Measurements from ENCODE around the gene CASZ1.

Gene CASZ1

DNA sequence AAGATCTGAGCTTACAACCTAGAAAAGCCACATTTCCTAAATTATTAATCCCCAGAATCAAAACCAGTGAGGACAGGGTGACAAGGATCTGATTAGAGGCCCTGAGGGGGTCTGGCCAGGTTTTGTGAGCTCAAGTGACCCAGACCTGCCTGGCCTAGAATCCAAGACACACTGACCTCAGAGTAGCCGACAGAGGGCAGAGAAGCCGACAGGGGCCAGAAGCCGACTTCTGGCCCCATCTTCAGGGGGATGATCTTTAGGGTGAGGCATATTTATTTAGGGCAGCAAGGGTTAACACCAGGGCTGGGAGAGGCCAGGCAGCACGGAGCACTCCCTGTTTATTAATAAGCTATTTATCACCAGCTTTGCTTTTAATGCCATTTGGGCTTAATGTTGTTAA, 45.3 kb downstream of the CASZ1 start:
- no peak for DNase-seq (ENCODE audit: low read depth, low spot score)
- Histone ChIP-seq H3K9me3 (ENCODE audit: control insufficient read depth, insufficient read depth, low read length) (no peaks in the 10 kb centered on the region), H3K4me3 (ENCODE audit: low read length) (no peak overlapping the region), H3K27me3 (ENCODE audit: control insufficient read depth, insufficient read depth, low read length) (no peaks in the 10 kb centered on the region), H3K36me3 (ENCODE audit: control insufficient read depth, insufficient read depth, low read length) (no peaks in the 10 kb centered on the region), H3K4me1 (ENCODE audit: control insufficient read depth, insufficient read depth, low read length) (no peaks in the 10 kb centered on the region), H3K27ac (ENCODE audit: low read length) (no peak overlapping the region)
- WGBS (ENCODE audit: insufficient coverage, insufficient read length), result no CpG with 5 or more reads among the region's 4 CpGs

GRCh38 chr1:10745886-10746455, 50.5 kb downstream of the CASZ1 start:
- Histone ChIP-seq H3K27me3 (ENCODE audit: control insufficient read depth, insufficient read depth, low read length) (no peaks in the 10 kb centered on the region), H3K36me3 (ENCODE audit: control insufficient read depth, insufficient read depth, low read length) (no peaks in the 10 kb centered on the region), H3K4me1 (ENCODE audit: control insufficient read depth, insufficient read depth, low read length) (no peaks in the 10 kb centered on the region; the same call in 1 of the 2 replicates), H3K4me3 (ENCODE audit: low read length) (no peak overlapping the region), H3K9me3 (ENCODE audit: control insufficient read depth, insufficient read depth, low read length) (no peaks in the 10 kb centered on the region), H3K27ac (ENCODE audit: low read length) (no peak overlapping the region)
- WGBS (ENCODE audit: insufficient coverage, insufficient read length), result no CpG with 5 or more reads among the region's 18 CpGs
- DNase-seq (ENCODE audit: low read depth, low spot score), result no peak

DNA sequence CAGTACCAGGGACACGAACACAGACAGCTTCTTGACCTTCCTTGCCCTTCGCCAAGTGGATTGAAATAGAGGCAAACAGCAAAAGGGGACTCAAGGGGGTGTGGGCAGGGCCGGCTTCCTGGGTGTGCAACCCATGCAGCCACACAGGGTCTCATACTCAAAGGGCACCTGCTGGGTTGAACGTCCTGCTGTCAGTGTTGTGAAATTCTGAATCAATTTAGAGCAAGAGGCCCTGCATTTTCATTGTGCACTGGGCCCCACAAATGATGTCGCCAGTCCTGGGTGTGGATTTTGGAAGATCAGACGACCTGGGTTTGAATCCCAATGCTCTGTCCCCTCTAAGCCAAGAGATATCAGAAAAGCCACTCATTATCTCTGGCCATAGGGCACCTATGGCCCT, 51.1 kb downstream of the CASZ1 start:
- no peaks in the 10 kb centered on the region for H3K9me3 ChIP-seq (ENCODE audit: control insufficient read depth, insufficient read depth, low read length)
- no peaks in the 10 kb centered on the region for H3K36me3 ChIP-seq (ENCODE audit: control insufficient read depth, insufficient read depth, low read length)
- DNase-seq (ENCODE audit: low read depth, low spot score), result no peak
- no CpG with 5 or more reads among the region's 6 CpGs for WGBS (ENCODE audit: insufficient coverage, insufficient read length)
- H3K27me3 ChIP-seq (ENCODE audit: control insufficient read depth, insufficient read depth, low read length), result no peaks in the 10 kb centered on the region
- no peak overlapping the region for H3K4me3 ChIP-seq (ENCODE audit: low read length)
- no peaks in the 10 kb centered on the region; the same call in 1 of the 2 replicates for H3K4me1 ChIP-seq (ENCODE audit: control insufficient read depth, insufficient read depth, low read length)
- no peak overlapping the region for H3K27ac ChIP-seq (ENCODE audit: low read length)

DNA sequence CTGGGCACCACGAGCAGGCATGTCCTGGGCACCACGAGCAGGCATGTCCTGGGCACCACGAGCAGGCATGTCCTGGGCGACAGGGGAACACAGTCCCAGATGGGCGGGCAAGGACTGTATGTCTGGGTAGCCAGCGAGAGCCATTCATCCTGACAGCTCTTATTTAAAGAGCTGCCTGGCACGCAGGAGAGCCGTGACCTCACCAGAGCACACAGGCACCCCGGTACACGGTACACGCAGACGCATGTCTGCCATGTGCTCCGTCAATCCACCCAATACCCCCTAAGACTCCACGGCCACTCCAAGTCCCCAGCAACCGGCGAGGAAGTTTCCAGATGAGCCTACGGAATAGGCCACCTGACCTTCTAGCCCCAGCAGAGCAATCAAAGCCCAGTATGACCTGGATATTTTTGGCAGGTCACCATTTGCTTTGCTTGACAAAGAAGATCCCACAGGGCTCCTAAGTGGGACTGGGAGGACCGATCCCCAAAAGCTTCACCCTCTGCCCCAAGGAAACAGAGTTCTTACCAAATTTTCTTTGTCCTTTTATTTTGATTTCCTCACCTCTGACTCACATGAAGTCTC, 51.7 kb downstream of the CASZ1 start:
- DNase-seq (ENCODE audit: low read depth, low spot score), result no peak
- no CpG with 5 or more reads among the region's 18 CpGs for WGBS (ENCODE audit: insufficient coverage, insufficient read length)
- no peaks in the 10 kb centered on the region for H3K36me3 ChIP-seq (ENCODE audit: control insufficient read depth, insufficient read depth, low read length)
- no peak overlapping the region for H3K4me3 ChIP-seq (ENCODE audit: low read length)
- no peaks in the 10 kb centered on the region for H3K27me3 ChIP-seq (ENCODE audit: control insufficient read depth, insufficient read depth, low read length)
- H3K9me3 ChIP-seq (ENCODE audit: control insufficient read depth, insufficient read depth, low read length), result no peaks in the 10 kb centered on the region
- H3K27ac ChIP-seq (ENCODE audit: low read length), result no peak overlapping the region
- no peaks in the 10 kb centered on the region; the same call in 1 of the 2 replicates for H3K4me1 ChIP-seq (ENCODE audit: control insufficient read depth, insufficient read depth, low read length)

DNA sequence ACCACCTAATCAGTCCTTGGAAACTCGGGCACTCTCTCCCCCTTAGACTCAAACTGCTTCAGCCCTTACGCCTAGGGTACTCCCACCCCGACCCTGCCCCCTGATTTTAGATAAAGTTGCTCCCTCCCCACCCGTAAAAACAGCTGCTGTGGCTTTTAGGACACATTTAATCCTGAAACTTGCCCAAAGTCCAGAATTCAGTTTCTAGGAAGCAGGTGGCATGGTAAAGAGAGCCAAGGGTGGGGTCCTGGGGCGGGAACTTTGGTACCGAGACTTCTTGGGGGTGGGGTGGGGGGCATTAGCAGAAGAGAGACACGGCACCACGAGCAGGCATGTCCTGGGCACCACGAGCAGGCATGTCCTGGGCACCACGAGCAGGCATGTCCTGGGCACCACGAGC, 52.4 kb downstream of the CASZ1 start:
- H3K4me1 ChIP-seq (ENCODE audit: control insufficient read depth, insufficient read depth, low read length), result peaks cover 1% of the 10 kb centered on the region; the same call in 1 of the 2 replicates
- DNase-seq (ENCODE audit: low read depth, low spot score), result no peak
- no peak overlapping the region for H3K27ac ChIP-seq (ENCODE audit: low read length)
- H3K9me3 ChIP-seq (ENCODE audit: control insufficient read depth, insufficient read depth, low read length), result no peaks in the 10 kb centered on the region
- H3K36me3 ChIP-seq (ENCODE audit: control insufficient read depth, insufficient read depth, low read length), result no peaks in the 10 kb centered on the region
- H3K4me3 ChIP-seq (ENCODE audit: low read length), result no peak overlapping the region
- no CpG with 5 or more reads among the region's 11 CpGs for WGBS (ENCODE audit: insufficient coverage, insufficient read length)
- no peaks in the 10 kb centered on the region for H3K27me3 ChIP-seq (ENCODE audit: control insufficient read depth, insufficient read depth, low read length)

DNA sequence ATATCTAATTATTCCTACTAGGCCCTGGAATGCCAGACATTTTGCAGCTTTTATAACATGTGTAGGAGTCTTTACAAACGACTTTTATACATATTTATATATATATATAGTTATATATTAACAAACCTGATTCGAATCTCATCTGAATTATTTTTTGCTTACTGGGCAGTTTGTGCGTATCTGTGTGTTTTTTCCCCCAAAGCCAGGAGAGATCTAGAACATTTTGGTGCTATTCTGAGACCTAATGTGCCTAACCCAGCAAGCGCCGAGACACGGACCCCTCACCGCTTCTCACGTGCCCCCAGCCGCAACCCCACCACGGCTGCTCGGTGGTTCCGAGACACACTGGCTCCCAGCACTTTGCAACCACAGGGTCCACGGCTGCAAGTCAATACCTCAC, 54.8 kb downstream of the CASZ1 start:
- Histone ChIP-seq H3K27me3 (ENCODE audit: control insufficient read depth, insufficient read depth, low read length) (no peaks in the 10 kb centered on the region), H3K9me3 (ENCODE audit: control insufficient read depth, insufficient read depth, low read length) (no peaks in the 10 kb centered on the region), H3K27ac (ENCODE audit: low read length) (no peak overlapping the region), H3K4me3 (ENCODE audit: low read length) (no peak overlapping the region), H3K36me3 (ENCODE audit: control insufficient read depth, insufficient read depth, low read length) (no peaks in the 10 kb centered on the region), H3K4me1 (ENCODE audit: control insufficient read depth, insufficient read depth, low read length) (peaks cover 6% of the 10 kb centered on the region)
- WGBS (ENCODE audit: insufficient coverage, insufficient read length), result no CpG with 5 or more reads among the region's 13 CpGs
- DNase-seq (ENCODE audit: low read depth, low spot score), result no peak

GRCh38 chr1:10740123-10740522, 56.3 kb downstream of the CASZ1 start:
- no peak for DNase-seq (ENCODE audit: low read depth, low spot score)
- Histone ChIP-seq H3K36me3 (ENCODE audit: control insufficient read depth, insufficient read depth, low read length) (no peaks in the 10 kb centered on the region), H3K27me3 (ENCODE audit: control insufficient read depth, insufficient read depth, low read length) (no peaks in the 10 kb centered on the region), H3K27ac (ENCODE audit: low read length) (no peak overlapping the region), H3K9me3 (ENCODE audit: control insufficient read depth, insufficient read depth, low read length) (no peaks in the 10 kb centered on the region), H3K4me3 (ENCODE audit: low read length) (no peak overlapping the region), H3K4me1 (ENCODE audit: control insufficient read depth, insufficient read depth, low read length) (peaks cover 7% of the 10 kb centered on the region)
- no CpG with 5 or more reads among the region's 6 CpGs for WGBS (ENCODE audit: insufficient coverage, insufficient read length)

- Histone ChIP-seq H3K27ac (ENCODE audit: low read length) (no peak overlapping the region), H3K27me3 (ENCODE audit: control insufficient read depth, insufficient read depth, low read length) (no peaks in the 10 kb centered on the region), H3K36me3 (ENCODE audit: control insufficient read depth, insufficient read depth, low read length) (no peaks in the 10 kb centered on the region), H3K4me3 (ENCODE audit: low read length) (no peak overlapping the region; the same call in 1 of the 2 replicates), H3K9me3 (ENCODE audit: control insufficient read depth, insufficient read depth, low read length) (no peaks in the 10 kb centered on the region), H3K4me1 (ENCODE audit: control insufficient read depth, insufficient read depth, low read length) (peaks cover 7% of the 10 kb centered on the region)
- no peak for DNase-seq (ENCODE audit: low read depth, low spot score)
- WGBS (ENCODE audit: insufficient coverage, insufficient read length), result no CpG with 5 or more reads among the region's 8 CpGs
Measured at GRCh38 chr1:10739589-10739988, 56.9 kb downstream of the CASZ1 start.

DNA sequence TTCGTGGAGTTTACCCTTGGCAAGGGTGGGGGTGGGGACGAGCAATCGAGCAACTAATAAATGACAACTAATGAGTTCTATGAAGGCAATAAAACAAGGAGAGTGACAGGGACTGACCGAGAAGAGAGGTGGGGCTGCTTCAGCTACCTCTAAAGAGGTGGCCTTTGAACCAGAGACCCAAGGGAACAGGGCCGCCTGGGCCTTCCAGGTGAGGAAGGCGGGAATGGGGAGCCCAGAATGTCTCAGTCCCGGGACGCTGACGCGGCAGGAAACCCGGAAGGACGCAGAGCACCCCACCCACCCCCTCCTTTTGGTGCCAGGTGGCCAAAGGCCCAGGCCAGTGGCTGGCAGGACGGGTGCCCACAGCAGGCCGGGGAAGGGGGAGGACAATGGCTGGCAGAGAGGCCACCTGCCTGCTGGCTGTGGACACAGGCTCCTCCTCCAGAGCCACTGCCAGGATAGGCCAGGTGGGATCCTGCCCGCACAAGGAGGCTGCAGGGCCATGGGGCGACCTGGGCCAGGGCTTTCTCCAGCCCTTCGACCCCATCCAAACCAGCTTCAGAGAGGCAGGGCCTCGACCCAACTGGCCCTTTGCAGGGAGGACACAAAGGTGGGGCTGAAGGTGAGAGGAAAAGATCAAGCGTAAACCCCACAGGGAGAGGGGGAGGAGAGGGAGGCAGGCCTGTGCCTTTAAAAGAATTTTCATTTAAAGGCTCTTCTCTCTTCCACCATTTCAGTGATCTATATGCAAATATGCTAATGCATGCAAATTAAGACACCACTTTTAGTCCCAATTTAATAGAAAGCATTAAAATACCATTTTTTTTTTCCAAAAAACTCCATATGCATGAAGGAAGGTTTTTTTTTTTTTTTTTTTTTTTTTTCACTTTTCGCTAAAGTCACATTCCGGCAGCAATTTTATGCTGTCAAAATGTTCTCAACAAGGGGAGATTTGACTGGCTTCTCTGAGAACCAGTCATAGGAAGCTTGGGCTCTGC, 58.1 kb downstream of the CASZ1 start:
- WGBS (ENCODE audit: insufficient coverage, insufficient read length), result no CpG with 5 or more reads among the region's 21 CpGs
- H3K9me3 ChIP-seq (ENCODE audit: control insufficient read depth, insufficient read depth, low read length), result no peaks in the 10 kb centered on the region
- H3K27ac ChIP-seq (ENCODE audit: low read length), result no peak overlapping the region
- no peaks in the 10 kb centered on the region for H3K27me3 ChIP-seq (ENCODE audit: control insufficient read depth, insufficient read depth, low read length)
- DNase-seq (ENCODE audit: low read depth, low spot score), result no peak
- no peaks in the 10 kb centered on the region for H3K36me3 ChIP-seq (ENCODE audit: control insufficient read depth, insufficient read depth, low read length)
- no peak overlapping the region for H3K4me3 ChIP-seq (ENCODE audit: low read length)
- H3K4me1 ChIP-seq (ENCODE audit: control insufficient read depth, insufficient read depth, low read length), result peaks cover 10% of the 10 kb centered on the region

DNA sequence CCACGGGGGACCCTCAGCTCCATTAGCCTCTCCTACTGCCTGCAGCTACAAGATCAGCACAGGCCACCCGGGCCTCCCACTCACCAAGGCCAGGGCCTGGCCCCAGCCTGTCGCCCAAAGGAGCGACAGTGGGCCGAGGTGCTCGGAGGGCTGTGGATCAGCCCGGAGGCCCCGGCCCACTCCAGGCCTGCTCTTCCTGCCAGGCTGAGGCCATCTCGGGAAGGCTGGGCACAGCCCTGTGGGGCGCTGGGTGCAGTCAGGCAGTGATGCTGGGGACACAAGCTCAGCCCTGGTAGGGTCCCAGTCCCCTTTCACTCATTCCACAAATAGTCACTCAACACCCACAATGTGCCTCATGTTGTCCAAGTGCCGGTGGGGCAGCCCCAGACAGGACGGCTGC, 58.8 kb downstream of the CASZ1 start:
- Histone ChIP-seq H3K36me3 (ENCODE audit: control insufficient read depth, insufficient read depth, low read length) (no peaks in the 10 kb centered on the region), H3K4me3 (ENCODE audit: low read length) (no peak overlapping the region), H3K27ac (ENCODE audit: low read length) (no peak overlapping the region), H3K27me3 (ENCODE audit: control insufficient read depth, insufficient read depth, low read length) (no peaks in the 10 kb centered on the region), H3K4me1 (ENCODE audit: control insufficient read depth, insufficient read depth, low read length) (peaks cover 10% of the 10 kb centered on the region), H3K9me3 (ENCODE audit: control insufficient read depth, insufficient read depth, low read length) (no peaks in the 10 kb centered on the region)
- DNase-seq (ENCODE audit: low read depth, low spot score), result no peak
- WGBS (ENCODE audit: insufficient coverage, insufficient read length), result no CpG with 5 or more reads among the region's 12 CpGs

Data from iPS DF 6.9 (cell line).